WTC11 (cell line): ENCODE data around the gene EPHB6. TPM values are rescaled to one million over a fixed set of nuclear protein-coding genes. Genes with fewer than 3 reads are reported as not detected.

ENCODE experiments used
- ATAC-seq: fragments of 200-7000 bp; cut with Tn5 transposase; 2 replicates; pipeline ENCODE4 v1.10.0; 2021; ENCODE audit warnings: mild to moderate bottlenecking, moderate library complexity
- CTCF ChIA-PET: fragments of 300-600 bp; sonication (Branson Sonifier 250); formaldehyde crosslinking; loops from one replicate; lab custom pipeline; 2021; ENCODE audit warnings: antibody characterized with exemption; lab: Charles Lee
- POLR2A ChIA-PET: fragments of 350-600 bp; sonication (Branson Sonifier 250); formaldehyde crosslinking; loops from one replicate; lab custom pipeline; 2021; ENCODE audit warnings: antibody characterized with exemption; lab: Charles Lee
- DNase-seq: peaks from one replicate; pipeline ENCODE4 v3.0.0; 2021; ENCODE audit warnings: low spot score
- H3K27ac Mint-ChIP-seq: 2 replicates; pipeline ENCODE4 v1.8.0; 2021; ENCODE audit warnings: mixed read lengths
- H3K27me3 Mint-ChIP-seq: 2 replicates; pipeline ENCODE4 v1.8.0; 2021; ENCODE audit warnings: low read depth, mild to moderate bottlenecking, moderate library complexity, mixed read lengths
- H3K36me3 Mint-ChIP-seq: 2 replicates; pipeline ENCODE4 v1.8.0; 2021; ENCODE audit warnings: mixed read lengths
- H3K4me1 Mint-ChIP-seq: 2 replicates; pipeline ENCODE4 v1.8.0; 2022; ENCODE audit warnings: mixed read lengths
- H3K4me3 Mint-ChIP-seq: 2 replicates; pipeline ENCODE4 v1.8.0; 2021; ENCODE audit warnings: mild to moderate bottlenecking, moderate library complexity, mixed read lengths
- H3K9me3 Mint-ChIP-seq: 2 replicates; pipeline ENCODE4 v1.8.0; 2021; ENCODE audit warnings: mixed read lengths
- CREM ChIP-seq: sonication (generic); formaldehyde crosslinking; IDR thresholded peaks from 2 replicates; pipeline ENCODE4 v1.8.1; 2022; ENCODE audit warnings: mild to moderate bottlenecking, missing genetic modification reagents, moderate library complexity
- ESRRA ChIP-seq: sonication (generic); formaldehyde crosslinking; IDR thresholded peaks from 2 replicates; pipeline ENCODE4 v1.8.1; 2022; ENCODE audit warnings: mild to moderate bottlenecking, missing genetic modification reagents, borderline replicate concordance
- JUN ChIP-seq: sonication (generic); formaldehyde crosslinking; IDR thresholded peaks from 2 replicates; pipeline ENCODE4 v1.8.0; 2023; ENCODE audit warnings: mild to moderate bottlenecking, missing genetic modification reagents
- MXD4 ChIP-seq: fragments of 250-450 bp; sonication (Bioruptor Pico); IDR thresholded peaks from 2 replicates; pipeline ENCODE4 v1.8.0; 2021; ENCODE audit warnings: mild to moderate bottlenecking, moderate library complexity, borderline replicate concordance
- MYBL2 ChIP-seq: sonication (generic); formaldehyde crosslinking; IDR thresholded peaks from 2 replicates; pipeline ENCODE4 v1.8.1; 2023; ENCODE audit warnings: mild to moderate bottlenecking, moderate library complexity, missing genetic modification reagents
- OVOL2 ChIP-seq: fragments of 250-450 bp; sonication (Bioruptor Pico); IDR thresholded peaks from 2 replicates; pipeline ENCODE4 v1.9.0; 2021; ENCODE audit warnings: mild to moderate bottlenecking, borderline replicate concordance
- PRRX2 ChIP-seq: fragments of 250-450 bp; sonication (Bioruptor Pico); IDR thresholded peaks from 2 replicates; pipeline ENCODE4 v1.8.0; 2021; ENCODE audit warnings: mild to moderate bottlenecking
- RELA ChIP-seq: sonication (generic); formaldehyde crosslinking; IDR thresholded peaks from 2 replicates; pipeline ENCODE4 v1.8.1; 2022; ENCODE audit warnings: missing genetic modification reagents, mild to moderate bottlenecking, borderline replicate concordance
- SP1 ChIP-seq: sonication (generic); formaldehyde crosslinking; conservative IDR thresholded peaks from 2 replicates; pipeline ENCODE4 v1.8.1; 2022; ENCODE audit warnings: missing genetic modification reagents
- TEAD1 ChIP-seq: sonication (generic); formaldehyde crosslinking; IDR thresholded peaks from 2 replicates; pipeline ENCODE4 v1.8.0; 2022; ENCODE audit warnings: mild to moderate bottlenecking, missing genetic modification reagents
- TEAD4 ChIP-seq: sonication (generic); formaldehyde crosslinking; IDR thresholded peaks from 2 replicates; pipeline ENCODE4 v1.8.0; 2022; ENCODE audit warnings: mild to moderate bottlenecking, missing genetic modification reagents
- ZNF138 ChIP-seq: sonication (generic); formaldehyde crosslinking; conservative IDR thresholded peaks from 2 replicates; pipeline ENCODE4 v1.8.1; 2022; ENCODE audit warnings: mild to moderate bottlenecking, moderate library complexity, missing genetic modification reagents
- ZNF317 ChIP-seq: sonication (generic); formaldehyde crosslinking; IDR thresholded peaks from 2 replicates; pipeline ENCODE4 v1.8.1; 2023; ENCODE audit warnings: low read depth, mild to moderate bottlenecking, moderate library complexity, missing genetic modification reagents, borderline replicate concordance
- ZNF396 ChIP-seq: fragments of 250-450 bp; sonication (Bioruptor Pico); IDR thresholded peaks from 2 replicates; pipeline ENCODE4 v1.8.0; 2021; ENCODE audit warnings: mild to moderate bottlenecking, moderate library complexity, borderline replicate concordance
- ZNF416 ChIP-seq: fragments of 250-450 bp; sonication (Bioruptor Pico); IDR thresholded peaks from 2 replicates; pipeline ENCODE4 v1.9.0; 2021; ENCODE audit warnings: mild to moderate bottlenecking, inconsistent platforms
- ZNF423 ChIP-seq: fragments of 250-450 bp; sonication (Bioruptor Pico); IDR thresholded peaks from 2 replicates; pipeline ENCODE4 v2.1.2; 2022; ENCODE audit warnings: mild to moderate bottlenecking, moderate library complexity
- total RNA-seq: library from RNA; stranded (reverse); gene quantifications from 3 replicates; pipeline ENCODE4 v1.2.3, GENCODE V29; 2021
- TF ChIP-seq, protein P1 (sequence below): fragments of 250-450 bp; sonication (Bioruptor Pico); IDR thresholded peaks from 2 replicates; pipeline ENCODE4 v1.9.0; 2021; ENCODE audit warnings: moderate library complexity, mild to moderate bottlenecking, inconsistent platforms, borderline replicate concordance
- TF ChIP-seq, protein P2 (sequence below): sonication (generic); formaldehyde crosslinking; IDR thresholded peaks from 2 replicates; pipeline ENCODE4 v1.8.1; 2023; ENCODE audit warnings: mild to moderate bottlenecking, missing genetic modification reagents, moderate library complexity
- TF ChIP-seq, protein P3 (sequence below): fragments of 250-450 bp; sonication (Bioruptor Pico); IDR thresholded peaks from 2 replicates; pipeline ENCODE4 v1.8.0; 2021; ENCODE audit warnings: mild to moderate bottlenecking
- TF ChIP-seq, protein P4 (sequence below): sonication (generic); formaldehyde crosslinking; IDR thresholded peaks from 2 replicates; pipeline ENCODE4 v1.8.0; 2022; ENCODE audit warnings: mild to moderate bottlenecking, missing genetic modification reagents
- TF ChIP-seq, protein P5 (sequence below): sonication (generic); formaldehyde crosslinking; IDR thresholded peaks from 2 replicates; pipeline ENCODE4 v1.8.1; 2023; ENCODE audit warnings: mild to moderate bottlenecking, missing genetic modification reagents, moderate library complexity
- TF ChIP-seq, protein P6 (sequence below): sonication (generic); formaldehyde crosslinking; conservative IDR thresholded peaks from 2 replicates; pipeline ENCODE4 v1.8.1; 2023; ENCODE audit warnings: mild to moderate bottlenecking, low read depth, missing genetic modification reagents, moderate library complexity
- TF ChIP-seq, protein P7 (sequence below): sonication (generic); formaldehyde crosslinking; IDR thresholded peaks from 2 replicates; pipeline ENCODE4 v1.8.0; 2023; ENCODE audit warnings: missing genetic modification reagents, mild to moderate bottlenecking, borderline replicate concordance

The EPHB6 gene
- total RNA-seq, 1 experiment from 2014 or later = 15.1 TPM

DNA sequence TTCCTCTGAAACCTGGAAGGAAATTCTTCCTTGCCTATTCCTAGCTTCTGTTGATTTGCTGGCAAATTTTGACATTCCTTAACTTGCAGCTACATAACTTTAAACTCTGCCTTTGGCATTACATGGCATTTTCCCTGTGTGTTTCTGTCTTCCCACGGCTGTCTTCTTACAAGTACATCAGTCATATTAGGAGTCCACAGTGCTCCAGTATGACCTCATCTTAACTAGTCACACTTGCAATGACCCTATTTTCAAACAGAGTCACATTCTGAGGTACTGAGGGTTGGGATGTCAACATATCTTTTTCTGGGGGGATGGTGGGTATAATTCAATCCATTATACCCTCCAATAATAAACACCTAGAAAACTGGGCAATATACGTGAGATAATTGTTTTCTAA lies 37.4 kb upstream of the EPHB6 start (continued):
- TF ChIP-seq PRRX2 (no peak), ZNF138 (CRISPR knock-in tag) (no peak), MXD4 (CRISPR knock-in tag) (no peak)

DNA sequence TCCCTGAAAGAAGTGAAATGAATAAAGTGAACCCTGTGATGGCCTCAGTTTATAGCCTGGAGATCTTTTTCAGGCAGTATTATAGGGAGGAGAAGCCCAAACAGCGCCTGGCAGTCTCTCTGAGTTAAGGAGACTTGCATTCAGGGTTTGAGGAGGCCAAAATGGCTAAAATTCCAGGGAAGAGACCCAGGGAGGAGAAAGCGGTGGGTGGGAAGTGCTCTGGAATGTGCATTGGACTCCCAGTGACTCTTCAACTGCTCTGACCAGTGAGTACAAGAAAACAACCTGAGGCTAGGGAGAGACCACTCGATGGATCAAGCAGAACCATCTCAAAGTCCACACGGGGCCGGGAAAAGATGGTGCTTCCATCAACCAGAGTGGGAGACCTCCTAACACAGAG lies 35.3 kb upstream of the EPHB6 start:
- CTCF ChIA-PET = interaction anchor here (1.2 to 3.1 kb wide), 2 partner anchors 8 to 47 kb away, joined by 3 to 14 read pairs; no protein-coding TSS in a partner anchor
- TF ChIP-seq ZNF416 (no peak), ZNF396 (CRISPR knock-in tag) (no peak), TEAD1 (CRISPR knock-in tag) (no peak), TEAD4 (no peak), MXD4 (CRISPR knock-in tag) (no peak), OVOL2 (CRISPR knock-in tag) (no peak), RELA (CRISPR knock-in tag) (no peak), MYBL2 (CRISPR knock-in tag) (no peak), ESRRA (CRISPR knock-in tag) (no peak)
- TF ChIP-seq, protein P1, sequence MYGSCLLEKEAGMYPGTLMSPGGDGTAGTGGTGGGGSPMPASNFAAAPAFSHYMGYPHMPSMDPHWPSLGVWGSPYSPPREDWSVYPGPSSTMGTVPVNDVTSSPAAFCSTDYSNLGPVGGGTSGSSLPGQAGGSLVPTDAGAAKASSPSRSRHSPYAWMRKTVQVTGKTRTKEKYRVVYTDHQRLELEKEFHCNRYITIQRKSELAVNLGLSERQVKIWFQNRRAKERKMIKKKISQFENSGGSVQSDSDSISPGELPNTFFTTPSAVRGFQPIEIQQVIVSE (CRISPR knock-in tag) = no peak
- TF ChIP-seq, protein P2, sequence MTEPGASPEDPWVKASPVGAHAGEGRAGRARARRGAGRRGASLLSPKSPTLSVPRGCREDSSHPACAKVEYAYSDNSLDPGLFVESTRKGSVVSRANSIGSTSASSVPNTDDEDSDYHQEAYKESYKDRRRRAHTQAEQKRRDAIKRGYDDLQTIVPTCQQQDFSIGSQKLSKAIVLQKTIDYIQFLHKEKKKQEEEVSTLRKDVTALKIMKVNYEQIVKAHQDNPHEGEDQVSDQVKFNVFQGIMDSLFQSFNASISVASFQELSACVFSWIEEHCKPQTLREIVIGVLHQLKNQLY (CRISPR knock-in tag) = no peak
- TF ChIP-seq, protein P3, sequence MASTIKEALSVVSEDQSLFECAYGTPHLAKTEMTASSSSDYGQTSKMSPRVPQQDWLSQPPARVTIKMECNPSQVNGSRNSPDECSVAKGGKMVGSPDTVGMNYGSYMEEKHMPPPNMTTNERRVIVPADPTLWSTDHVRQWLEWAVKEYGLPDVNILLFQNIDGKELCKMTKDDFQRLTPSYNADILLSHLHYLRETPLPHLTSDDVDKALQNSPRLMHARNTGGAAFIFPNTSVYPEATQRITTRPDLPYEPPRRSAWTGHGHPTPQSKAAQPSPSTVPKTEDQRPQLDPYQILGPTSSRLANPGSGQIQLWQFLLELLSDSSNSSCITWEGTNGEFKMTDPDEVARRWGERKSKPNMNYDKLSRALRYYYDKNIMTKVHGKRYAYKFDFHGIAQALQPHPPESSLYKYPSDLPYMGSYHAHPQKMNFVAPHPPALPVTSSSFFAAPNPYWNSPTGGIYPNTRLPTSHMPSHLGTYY (CRISPR knock-in tag) = no peak
- TF ChIP-seq, protein P4, sequence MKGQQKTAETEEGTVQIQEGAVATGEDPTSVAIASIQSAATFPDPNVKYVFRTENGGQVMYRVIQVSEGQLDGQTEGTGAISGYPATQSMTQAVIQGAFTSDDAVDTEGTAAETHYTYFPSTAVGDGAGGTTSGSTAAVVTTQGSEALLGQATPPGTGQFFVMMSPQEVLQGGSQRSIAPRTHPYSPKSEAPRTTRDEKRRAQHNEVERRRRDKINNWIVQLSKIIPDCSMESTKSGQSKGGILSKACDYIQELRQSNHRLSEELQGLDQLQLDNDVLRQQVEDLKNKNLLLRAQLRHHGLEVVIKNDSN = no peak
- DNase-seq (no peak), ATAC-seq (no peak; the same call in 1 of the 2 replicates)
- Mint-ChIP-seq H3K4me1 (peaks cover 13% of the 10 kb centered on the region), H3K4me3 (no peak overlapping the region), H3K27me3 (peaks cover 6% of the 10 kb centered on the region; the same call in 1 of the 2 replicates), H3K27ac (no peak overlapping the region), H3K9me3 (peaks cover 27% of the 10 kb centered on the region), H3K36me3 (peaks cover 7% of the 10 kb centered on the region)
- POLR2A ChIA-PET = no interaction called here

DNA sequence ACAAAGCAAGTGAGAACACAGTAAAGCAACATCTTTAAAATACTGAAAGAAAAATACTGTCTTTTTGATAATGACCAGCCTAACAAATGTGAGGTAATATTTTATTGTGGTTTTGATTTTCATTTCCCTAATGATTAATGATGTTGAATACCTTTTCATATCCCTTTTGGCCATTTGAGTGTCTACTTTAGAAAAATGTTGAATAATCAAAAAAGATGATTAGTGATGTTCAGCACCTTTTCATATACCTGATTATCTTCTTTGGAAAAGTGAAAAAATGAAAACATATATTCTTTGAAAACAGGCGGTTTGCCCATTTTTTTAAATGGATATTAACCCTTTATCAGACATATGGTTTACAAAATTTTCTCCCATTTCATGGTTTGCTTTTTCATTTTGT lies 32.2 kb upstream of the EPHB6 start:
- Mint-ChIP-seq H3K9me3 (peaks cover 45% of the 10 kb centered on the region), H3K4me1 (peaks cover 5% of the 10 kb centered on the region), H3K4me3 (no peak overlapping the region), H3K27ac (no peak overlapping the region), H3K36me3 (peaks cover 19% of the 10 kb centered on the region), H3K27me3 (peaks cover 4% of the 10 kb centered on the region)
- DNase-seq (no peak), ATAC-seq (no peak)
- ChIA-PET CTCF (interaction anchor here (3.1 kb wide), 1 partner anchor 11 kb away, joined by 14 read pairs; no protein-coding TSS in a partner anchor), POLR2A (no interaction called here)
- TF ChIP-seq, protein P5, sequence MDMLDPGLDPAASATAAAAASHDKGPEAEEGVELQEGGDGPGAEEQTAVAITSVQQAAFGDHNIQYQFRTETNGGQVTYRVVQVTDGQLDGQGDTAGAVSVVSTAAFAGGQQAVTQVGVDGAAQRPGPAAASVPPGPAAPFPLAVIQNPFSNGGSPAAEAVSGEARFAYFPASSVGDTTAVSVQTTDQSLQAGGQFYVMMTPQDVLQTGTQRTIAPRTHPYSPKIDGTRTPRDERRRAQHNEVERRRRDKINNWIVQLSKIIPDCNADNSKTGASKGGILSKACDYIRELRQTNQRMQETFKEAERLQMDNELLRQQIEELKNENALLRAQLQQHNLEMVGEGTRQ = no peak
- TF ChIP-seq JUN (CRISPR knock-in tag) (no peak), SP1 (CRISPR knock-in tag) (no peak), ZNF317 (CRISPR knock-in tag) (no peak), MYBL2 (CRISPR knock-in tag) (no peak), ZNF423 (CRISPR knock-in tag) (no peak), CREM (no peak)
- TF ChIP-seq, protein P6, sequence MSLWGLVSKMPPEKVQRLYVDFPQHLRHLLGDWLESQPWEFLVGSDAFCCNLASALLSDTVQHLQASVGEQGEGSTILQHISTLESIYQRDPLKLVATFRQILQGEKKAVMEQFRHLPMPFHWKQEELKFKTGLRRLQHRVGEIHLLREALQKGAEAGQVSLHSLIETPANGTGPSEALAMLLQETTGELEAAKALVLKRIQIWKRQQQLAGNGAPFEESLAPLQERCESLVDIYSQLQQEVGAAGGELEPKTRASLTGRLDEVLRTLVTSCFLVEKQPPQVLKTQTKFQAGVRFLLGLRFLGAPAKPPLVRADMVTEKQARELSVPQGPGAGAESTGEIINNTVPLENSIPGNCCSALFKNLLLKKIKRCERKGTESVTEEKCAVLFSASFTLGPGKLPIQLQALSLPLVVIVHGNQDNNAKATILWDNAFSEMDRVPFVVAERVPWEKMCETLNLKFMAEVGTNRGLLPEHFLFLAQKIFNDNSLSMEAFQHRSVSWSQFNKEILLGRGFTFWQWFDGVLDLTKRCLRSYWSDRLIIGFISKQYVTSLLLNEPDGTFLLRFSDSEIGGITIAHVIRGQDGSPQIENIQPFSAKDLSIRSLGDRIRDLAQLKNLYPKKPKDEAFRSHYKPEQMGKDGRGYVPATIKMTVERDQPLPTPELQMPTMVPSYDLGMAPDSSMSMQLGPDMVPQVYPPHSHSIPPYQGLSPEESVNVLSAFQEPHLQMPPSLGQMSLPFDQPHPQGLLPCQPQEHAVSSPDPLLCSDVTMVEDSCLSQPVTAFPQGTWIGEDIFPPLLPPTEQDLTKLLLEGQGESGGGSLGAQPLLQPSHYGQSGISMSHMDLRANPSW (CRISPR knock-in tag) = no peak
- TF ChIP-seq, protein P7, sequence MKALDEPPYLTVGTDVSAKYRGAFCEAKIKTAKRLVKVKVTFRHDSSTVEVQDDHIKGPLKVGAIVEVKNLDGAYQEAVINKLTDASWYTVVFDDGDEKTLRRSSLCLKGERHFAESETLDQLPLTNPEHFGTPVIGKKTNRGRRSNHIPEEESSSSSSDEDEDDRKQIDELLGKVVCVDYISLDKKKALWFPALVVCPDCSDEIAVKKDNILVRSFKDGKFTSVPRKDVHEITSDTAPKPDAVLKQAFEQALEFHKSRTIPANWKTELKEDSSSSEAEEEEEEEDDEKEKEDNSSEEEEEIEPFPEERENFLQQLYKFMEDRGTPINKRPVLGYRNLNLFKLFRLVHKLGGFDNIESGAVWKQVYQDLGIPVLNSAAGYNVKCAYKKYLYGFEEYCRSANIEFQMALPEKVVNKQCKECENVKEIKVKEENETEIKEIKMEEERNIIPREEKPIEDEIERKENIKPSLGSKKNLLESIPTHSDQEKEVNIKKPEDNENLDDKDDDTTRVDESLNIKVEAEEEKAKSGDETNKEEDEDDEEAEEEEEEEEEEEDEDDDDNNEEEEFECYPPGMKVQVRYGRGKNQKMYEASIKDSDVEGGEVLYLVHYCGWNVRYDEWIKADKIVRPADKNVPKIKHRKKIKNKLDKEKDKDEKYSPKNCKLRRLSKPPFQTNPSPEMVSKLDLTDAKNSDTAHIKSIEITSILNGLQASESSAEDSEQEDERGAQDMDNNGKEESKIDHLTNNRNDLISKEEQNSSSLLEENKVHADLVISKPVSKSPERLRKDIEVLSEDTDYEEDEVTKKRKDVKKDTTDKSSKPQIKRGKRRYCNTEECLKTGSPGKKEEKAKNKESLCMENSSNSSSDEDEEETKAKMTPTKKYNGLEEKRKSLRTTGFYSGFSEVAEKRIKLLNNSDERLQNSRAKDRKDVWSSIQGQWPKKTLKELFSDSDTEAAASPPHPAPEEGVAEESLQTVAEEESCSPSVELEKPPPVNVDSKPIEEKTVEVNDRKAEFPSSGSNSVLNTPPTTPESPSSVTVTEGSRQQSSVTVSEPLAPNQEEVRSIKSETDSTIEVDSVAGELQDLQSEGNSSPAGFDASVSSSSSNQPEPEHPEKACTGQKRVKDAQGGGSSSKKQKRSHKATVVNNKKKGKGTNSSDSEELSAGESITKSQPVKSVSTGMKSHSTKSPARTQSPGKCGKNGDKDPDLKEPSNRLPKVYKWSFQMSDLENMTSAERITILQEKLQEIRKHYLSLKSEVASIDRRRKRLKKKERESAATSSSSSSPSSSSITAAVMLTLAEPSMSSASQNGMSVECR (CRISPR knock-in tag) = no peak
